Peyer's patch (tissue), 4 donors: ENCODE results near the gene UNC13C. TPM values are rescaled to one million over a fixed set of nuclear protein-coding genes. Genes with fewer than 3 reads are reported as not detected.

Experiments used
- DNase-seq, 3 donors: peaks; one replicate each; pipeline ENCODE4 v3.0.0-alpha.2; 2017 to 2019
- H3K27ac ChIP-seq, 4 donors: fragments of 200-600 bp; sonication (generic); one replicate each; pipeline ENCODE4 v1.5.1; 2016 to 2019
- H3K27me3 ChIP-seq, 2 donors: fragments of 200-600 bp; sonication (generic); one replicate each; pipeline ENCODE4 v1.5.1; 2019
- H3K36me3 ChIP-seq, 3 donors: fragments of 200-600 bp; sonication (generic); one replicate each; pipeline ENCODE4 v1.5.1; 2016 to 2019
- H3K4me1 ChIP-seq, 4 donors: fragments of 200-600 bp; sonication (generic); one replicate each; pipeline ENCODE4 v1.5.1; 2016 to 2019
- H3K4me3 ChIP-seq, 4 donors: fragments of 200-600 bp; sonication (generic); 1 replicate in 3 of 4; 2 replicates in 1 of 4; pipeline ENCODE4 v1.5.1; 2016 to 2019; ENCODE audit warnings: mild to moderate bottlenecking in 1 of 4
- H3K9me3 ChIP-seq, 4 donors: fragments of 200-600 bp; sonication (generic); one replicate each; pipeline ENCODE4 v1.5.1; 2016 to 2019; ENCODE audit warnings: mild to moderate bottlenecking in 1 of 4
- POLR2A ChIP-seq, 2 donors: fragments of 450-650 bp; IDR thresholded peaks; one replicate each; pipeline ENCODE4 v1.5.1; 2017; ENCODE audit warnings: antibody characterized with exemption in 2 of 2, mild to moderate bottlenecking in 2 of 2, moderate library complexity in 2 of 2
- total RNA-seq, 4 donors: library from RNA; depleted of rRNA; stranded (reverse); fragments of >200 nt; gene quantifications; one replicate each; pipeline ENCODE4 v1.1.0, GENCODE V29; 2016
- TF ChIP-seq, protein P1 (sequence below), 6 experiments: fragments of 450-650 bp in 4 of 6; fragments of 200-600 bp in 2 of 6; sonication (generic) in 1 of 6; IDR thresholded peaks; one replicate each; pipeline ENCODE4 v1.5.1; 2017 to 2019; ENCODE audit warnings: antibody characterized with exemption in 6 of 6, mild to moderate bottlenecking in 3 of 6, moderate library complexity in 1 of 6

The UNC13C gene
- total RNA-seq, 4 donors from 2014 or later = under 0.01 to 3.3 (median 0.35) TPM

DNA sequence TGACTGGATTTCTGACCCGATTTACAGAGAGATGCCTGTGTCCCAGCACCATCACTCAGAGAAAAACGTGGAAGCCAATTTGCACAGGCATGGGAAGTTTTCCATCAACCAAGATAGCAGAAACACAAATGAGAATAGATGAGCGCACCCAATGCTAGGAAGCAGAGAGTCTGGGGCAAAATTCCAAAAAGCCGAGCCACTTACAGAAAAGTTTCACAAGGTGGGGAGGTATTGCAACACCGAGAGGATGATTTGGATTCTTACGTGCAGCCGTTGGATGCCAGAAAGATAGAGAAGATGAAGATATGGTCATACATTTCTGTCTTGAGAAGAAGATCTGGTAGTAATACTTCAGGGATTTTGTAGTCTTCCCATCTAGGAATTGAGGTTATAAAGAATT is 57.4 kb downstream of the UNC13C start:
- Histone ChIP-seq H3K36me3 (no peaks in the 10 kb centered on the region), H3K9me3 (no peaks in the 10 kb centered on the region), H3K27me3 (no peaks in the 10 kb centered on the region), H3K27ac (no peak overlapping the region), H3K4me1 (no peaks in the 10 kb centered on the region), H3K4me3 (no peak overlapping the region)
- DNase-seq = no peak
- no peak for TF ChIP-seq POLR2A (IDR thresholded peaks at IDR 0.05)
- TF ChIP-seq, protein P1, sequence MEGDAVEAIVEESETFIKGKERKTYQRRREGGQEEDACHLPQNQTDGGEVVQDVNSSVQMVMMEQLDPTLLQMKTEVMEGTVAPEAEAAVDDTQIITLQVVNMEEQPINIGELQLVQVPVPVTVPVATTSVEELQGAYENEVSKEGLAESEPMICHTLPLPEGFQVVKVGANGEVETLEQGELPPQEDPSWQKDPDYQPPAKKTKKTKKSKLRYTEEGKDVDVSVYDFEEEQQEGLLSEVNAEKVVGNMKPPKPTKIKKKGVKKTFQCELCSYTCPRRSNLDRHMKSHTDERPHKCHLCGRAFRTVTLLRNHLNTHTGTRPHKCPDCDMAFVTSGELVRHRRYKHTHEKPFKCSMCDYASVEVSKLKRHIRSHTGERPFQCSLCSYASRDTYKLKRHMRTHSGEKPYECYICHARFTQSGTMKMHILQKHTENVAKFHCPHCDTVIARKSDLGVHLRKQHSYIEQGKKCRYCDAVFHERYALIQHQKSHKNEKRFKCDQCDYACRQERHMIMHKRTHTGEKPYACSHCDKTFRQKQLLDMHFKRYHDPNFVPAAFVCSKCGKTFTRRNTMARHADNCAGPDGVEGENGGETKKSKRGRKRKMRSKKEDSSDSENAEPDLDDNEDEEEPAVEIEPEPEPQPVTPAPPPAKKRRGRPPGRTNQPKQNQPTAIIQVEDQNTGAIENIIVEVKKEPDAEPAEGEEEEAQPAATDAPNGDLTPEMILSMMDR (IDR thresholded peaks at IDR 0.05) = no peak

DNA sequence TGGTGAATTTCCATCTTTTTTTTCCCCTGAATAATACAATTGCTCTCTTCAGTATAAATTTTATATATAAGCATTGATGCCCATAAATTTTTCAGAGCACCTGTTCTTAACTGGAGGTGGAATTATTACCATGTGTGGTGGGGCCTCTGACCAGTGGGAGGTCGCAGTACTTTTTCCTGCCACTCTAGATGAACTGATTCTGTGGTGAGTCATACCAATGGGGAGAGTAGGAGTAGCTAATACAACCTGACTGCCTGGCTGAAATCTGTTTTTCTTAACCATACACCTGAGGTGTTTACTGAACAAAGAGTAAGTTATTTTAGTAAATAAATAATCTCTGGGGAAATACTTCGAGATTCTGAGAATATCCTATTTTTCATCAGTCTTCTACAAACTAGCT is 67.2 kb downstream of the UNC13C start:
- H3K27me3 ChIP-seq = no peaks in the 10 kb centered on the region
- TF ChIP-seq, protein P1 (IDR thresholded peaks at IDR 0.05) = no peak
- no peak for TF ChIP-seq POLR2A (IDR thresholded peaks at IDR 0.05)
- no peak overlapping the region for H3K27ac ChIP-seq
- H3K4me3 ChIP-seq = no peak overlapping the region
- no peaks in the 10 kb centered on the region for H3K9me3 ChIP-seq
- no peaks in the 10 kb centered on the region for H3K4me1 ChIP-seq
- DNase-seq = no peak
- no peaks in the 10 kb centered on the region for H3K36me3 ChIP-seq

DNA sequence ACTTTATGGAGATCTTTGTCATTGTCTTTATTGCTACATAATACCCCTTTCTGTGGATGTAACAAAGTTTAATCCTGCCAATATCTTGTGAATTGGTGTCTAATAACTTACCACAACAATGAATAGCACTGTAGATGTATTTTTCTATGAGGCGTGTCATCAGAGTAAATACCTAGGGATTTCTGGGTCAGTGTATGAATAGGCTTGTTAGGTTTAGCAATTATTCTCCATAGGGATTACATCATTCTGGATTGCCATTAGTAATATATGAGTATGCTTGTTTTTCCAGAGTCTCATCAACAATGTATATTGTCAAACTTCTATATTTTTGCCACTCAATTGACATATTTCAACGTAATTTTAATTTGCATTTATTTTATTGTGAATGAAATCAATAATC is 67.9 kb downstream of the UNC13C start:
- DNase-seq = no peak
- no peaks in the 10 kb centered on the region for H3K4me1 ChIP-seq
- H3K9me3 ChIP-seq = no peaks in the 10 kb centered on the region
- TF ChIP-seq POLR2A (IDR thresholded peaks at IDR 0.05) = no peak
- TF ChIP-seq, protein P1 (IDR thresholded peaks at IDR 0.05) = no peak
- no peak overlapping the region for H3K4me3 ChIP-seq
- no peaks in the 10 kb centered on the region for H3K36me3 ChIP-seq
- no peak overlapping the region for H3K27ac ChIP-seq
- no peaks in the 10 kb centered on the region for H3K27me3 ChIP-seq

DNA sequence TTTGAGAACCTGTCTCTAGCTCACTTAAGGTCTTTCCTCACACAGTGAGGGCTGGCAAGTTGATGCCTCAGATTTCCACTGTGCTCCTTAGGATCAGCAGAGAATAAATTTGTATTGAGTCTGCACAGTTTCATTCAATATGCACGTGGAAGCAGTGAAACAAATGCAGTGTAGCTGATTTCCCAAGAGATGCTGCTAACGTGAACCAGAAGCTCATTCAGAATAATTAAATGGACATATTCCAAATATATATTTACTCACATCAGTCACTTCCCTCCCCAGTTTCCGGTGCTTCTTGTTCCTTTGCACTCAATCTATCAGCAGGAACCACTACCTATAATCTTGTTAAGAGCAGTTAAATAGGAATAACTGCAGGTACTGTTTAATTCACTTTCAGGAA is 86.1 kb downstream of the UNC13C start:
- TF ChIP-seq, protein P1 (IDR thresholded peaks at IDR 0.05) = no peak
- TF ChIP-seq POLR2A (IDR thresholded peaks at IDR 0.05) = no peak
- no peak overlapping the region for H3K4me3 ChIP-seq
- H3K9me3 ChIP-seq = no peaks in the 10 kb centered on the region
- no peaks in the 10 kb centered on the region for H3K36me3 ChIP-seq
- H3K27ac ChIP-seq = no peak overlapping the region
- no peaks in the 10 kb centered on the region for H3K27me3 ChIP-seq
- DNase-seq = no peak
- no peaks in the 10 kb centered on the region for H3K4me1 ChIP-seq

DNA sequence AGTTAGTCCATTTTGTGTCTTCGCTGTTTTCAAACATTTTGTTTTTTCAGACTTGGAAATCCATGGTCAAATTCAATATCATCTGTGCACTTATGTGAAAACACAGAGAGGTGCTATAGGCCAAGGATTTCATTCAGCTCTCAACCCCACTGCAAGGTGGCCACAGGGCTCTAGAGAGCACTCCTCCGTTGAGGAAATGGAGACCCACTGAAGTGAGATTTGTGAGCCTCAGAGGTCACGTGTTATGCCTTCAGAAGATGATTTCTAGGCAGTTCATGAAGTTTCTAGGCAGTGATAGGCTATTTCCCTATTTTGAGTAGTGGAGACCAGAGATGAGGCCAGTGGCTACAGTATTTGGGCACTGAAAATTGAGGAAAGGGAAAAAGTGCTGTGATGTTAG is 88.2 kb downstream of the UNC13C start:
- no peak for DNase-seq
- no peak for TF ChIP-seq POLR2A (IDR thresholded peaks at IDR 0.05)
- TF ChIP-seq, protein P1 (IDR thresholded peaks at IDR 0.05) = no peak
- Histone ChIP-seq H3K4me1 (no peaks in the 10 kb centered on the region), H3K9me3 (no peaks in the 10 kb centered on the region), H3K27me3 (no peaks in the 10 kb centered on the region), H3K27ac (no peak overlapping the region), H3K36me3 (no peaks in the 10 kb centered on the region), H3K4me3 (no peak overlapping the region)

DNA sequence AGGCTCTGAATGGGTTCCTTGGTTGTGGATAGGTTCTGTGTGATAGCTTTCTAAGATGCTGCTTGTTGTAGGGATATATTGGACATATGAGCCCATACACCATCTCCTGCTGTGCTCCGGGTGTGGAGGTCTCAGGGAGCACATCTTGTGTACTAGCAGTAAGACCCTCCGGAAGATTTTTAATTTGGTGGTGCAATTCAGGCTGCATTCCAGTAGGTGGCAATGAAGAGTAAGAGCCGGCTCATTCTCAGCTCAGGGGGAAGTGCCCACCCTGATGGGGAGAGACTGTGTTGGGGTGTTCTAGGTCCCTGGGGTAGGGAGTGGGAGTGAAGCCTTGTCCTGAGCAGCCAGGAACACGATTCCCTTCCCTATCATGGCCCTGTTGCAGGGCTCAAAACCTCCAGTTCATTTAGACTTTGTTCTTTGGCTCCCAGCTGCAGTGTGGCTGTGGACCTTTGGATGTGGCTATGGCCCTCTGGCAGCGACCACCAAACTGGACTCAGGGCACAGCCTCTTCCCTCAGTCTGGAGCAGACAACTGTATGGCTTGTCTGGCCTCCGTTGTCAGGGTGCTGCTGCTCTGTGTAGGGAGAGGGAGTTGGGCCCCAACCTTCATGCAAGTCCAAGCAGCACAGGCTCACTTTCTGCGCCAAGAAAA is 104.7 kb downstream of the UNC13C start:
- Histone ChIP-seq H3K4me3 (no peak overlapping the region), H3K27ac (no peak overlapping the region), H3K9me3 (no peaks in the 10 kb centered on the region), H3K4me1 (no peaks in the 10 kb centered on the region), H3K27me3 (no peaks in the 10 kb centered on the region), H3K36me3 (no peaks in the 10 kb centered on the region)
- DNase-seq = no peak
- TF ChIP-seq, protein P1 (IDR thresholded peaks at IDR 0.05) = peak in 4 of 6 experiments; percentile 21 to 43 (median 36)
- TF ChIP-seq POLR2A (IDR thresholded peaks at IDR 0.05) = no peak
